HepG2 (cell line): ENCODE measurements around the gene PIP5K1A. TPM values are rescaled to one million over a fixed set of nuclear protein-coding genes. Genes with fewer than 3 reads are reported as not detected.
A peak's percentile ranks its signal among the peaks of the same experiment; 100 is the strongest.
"Not testable (repeated sequence)": the region's sequence is repeated elsewhere in the genome, so short reads cannot be mapped to it uniquely, and the experiment has no call there.

ENCODE experiments used
- ATAC-seq: fragments of 200-7000 bp; cut with Tn5 transposase; 3 replicates; pipeline ENCODE4 v1.9.1; 2020; ENCODE audit warnings: mild to moderate bottlenecking, moderate library complexity
- BruUV-seq: library from RNA; stranded (reverse); fragments of 400-500 nt; replicated peaks from 2 replicates; lab custom pipeline; 2021; lab: Mats Ljungman, UMichigan
- CTCF ChIA-PET: fragments of 300-600 bp; formaldehyde crosslinking; extraction: SDS; loops from one replicate; lab custom pipeline; 2021; ENCODE audit warnings: low total read pairs, inconsistent platforms, low intra/inter-chr PET ratio; lab: Yijun Ruan, JAX
- POLR2A ChIA-PET: fragments of 350-600 bp; sonication (Branson Sonifier 250); formaldehyde crosslinking; loops from one replicate; lab custom pipeline; 2020; ENCODE audit warnings: antibody characterized with exemption, inconsistent platforms; lab: Yijun Ruan, JAX
- DNase-seq: peaks from one replicate; pipeline ENCODE4 v3.0.0-alpha.2; 2015; ENCODE audit warnings: low spot score
- FAIRE-seq: peaks from 3 replicates; lab custom pipeline; 2011; peaks lifted over from hg19 to GRCh38; lab: Jason Lieb, UNC
- H2AFZ ChIP-seq: one replicate; pipeline ENCODE4 v1.6.1; 2011; ENCODE audit warnings: low read length, inconsistent platforms
- H3K27ac ChIP-seq: fragments of 300-600 bp; 3 replicates; pipeline ENCODE4 v1.8.0; 2011; ENCODE audit warnings: mixed run types, mild to moderate bottlenecking, mixed read lengths, low read length, inconsistent platforms; ENCODE audit not compliant: insufficient read depth; ENCODE audit errors: extremely low read length
- H3K27me3 ChIP-seq, 2 experiments: fragments of 200-600 bp in 1 of 2; 2 replicates in 1 of 2; 3 replicates in 1 of 2; pipeline versions ENCODE4 v1.6.0 to v1.8.0; 2011; ENCODE audit warnings: low read length in 2 of 2, mild to moderate bottlenecking in 2 of 2, moderate library complexity in 2 of 2, inconsistent platforms in 1 of 2; ENCODE audit not compliant: insufficient read depth in 2 of 2, control insufficient read depth in 1 of 2
- H3K36me3 ChIP-seq, 2 experiments: fragments of 200-600 bp in 1 of 2; replicated peaks in 1 of 2; 2 replicates in 1 of 2; 3 replicates in 1 of 2; pipeline versions ENCODE4 v1.5.1 to v1.8.0; 2011; ENCODE audit warnings: low read length in 2 of 2, inconsistent platforms in 1 of 2; ENCODE audit not compliant: insufficient read depth in 2 of 2, control insufficient read depth in 1 of 2
- H3K4me1 ChIP-seq: 2 replicates; pipeline ENCODE4 v1.5.1; 2012; ENCODE audit warnings: low read length, inconsistent platforms; ENCODE audit not compliant: insufficient read depth
- H3K4me2 ChIP-seq: 2 replicates; pipeline ENCODE4 v1.6.0; 2011; ENCODE audit warnings: low read depth, low read length, inconsistent platforms
- H3K4me3 ChIP-seq, 3 experiments: fragments of 200-600 bp in 1 of 3; sonication (generic), shearing (Covaris generic) in 1 of 3; replicated peaks in 1 of 3; 2 replicates each; pipeline ENCODE4 v1.5.1; 2011 to 2016; ENCODE audit warnings: low read length in 3 of 3, inconsistent platforms in 2 of 3, low read depth in 2 of 3, mild to moderate bottlenecking in 2 of 3, control low read depth in 1 of 3, mixed read lengths in 1 of 3; ENCODE audit not compliant: insufficient read depth in 1 of 3
- H3K79me2 ChIP-seq: one replicate; pipeline ENCODE4 v1.6.1; 2011; ENCODE audit warnings: low read length, inconsistent platforms; ENCODE audit not compliant: insufficient read depth
- H3K9ac ChIP-seq: 2 replicates; pipeline ENCODE4 v1.6.0; 2011; ENCODE audit warnings: mild to moderate bottlenecking, low read depth, low read length, inconsistent platforms; ENCODE audit not compliant: insufficient read depth
- H3K9me3 ChIP-seq: 2 replicates; pipeline ENCODE4 v1.5.1; 2012; ENCODE audit warnings: mild to moderate bottlenecking, low read length
- H4K20me1 ChIP-seq: 2 replicates; pipeline ENCODE4 v1.6.0; 2011; ENCODE audit warnings: inconsistent platforms, mild to moderate bottlenecking, low read length, moderate library complexity; ENCODE audit not compliant: insufficient read depth
- ATF7 ChIP-seq, 2 experiments: fragments of 450-650 bp in 1 of 2; sonication (generic) in 1 of 2; formaldehyde crosslinking in 1 of 2; IDR thresholded peaks; 2 replicates each; pipeline versions ENCODE4 v1.4.0 to v1.6.1; 2016 to 2020; ENCODE audit warnings: antibody characterized with exemption in 1 of 2, mild to moderate bottlenecking in 1 of 2, missing genetic modification reagents in 1 of 2
- ZFP37 ChIP-seq: sonication (generic); formaldehyde crosslinking; IDR thresholded peaks from 2 replicates; pipeline ENCODE4 v1.4.0; 2020; ENCODE audit warnings: missing genetic modification reagents, borderline replicate concordance
- WGBS: methylation state at CpG from one replicate; pipeline ENCODE4 v1.1.6; 2017; ENCODE audit warnings: low lambda C conversion rate; 5-methylcytosine and 5-hydroxymethylcytosine counted together
- in situ Hi-C: cut with HindIII; loops from 2 replicates; pipeline ENCODE4 v1.10.0; 2017; ENCODE audit warnings: low pct_unique_long_range_greater_than_20kb; ENCODE audit not compliant: extremely low pct_ligation_motif_present
- intact Hi-C: fragments of 100-400 bp; cut with micrococcal nuclease; formaldehyde crosslinking; loops from one replicate; pipeline ENCODE4 v1.10.0; 2022; ENCODE audit not compliant: unreplicated experiment
- polyA plus RNA-seq, 8 experiments: library from polyadenylated mRNA; depleted of rRNA in 3 of 8; stranded (reverse) in 7 of 8; unstranded in 1 of 8; fragments of >200 nt; fragmentation: Illumina TruSeq in 4 of 8; extraction: Trizol in 4 of 8; gene quantifications; 2 replicates each; pipeline versions ENCODE4 v1.2.1 to v1.2.3, GENCODE V29; 2011 to 2016; ENCODE audit warnings: low read depth in 4 of 8, missing spikeins in 1 of 8, mixed read lengths in 1 of 8; ENCODE audit not compliant: insufficient read depth in 1 of 8
- total RNA-seq, 5 experiments: library from RNA; depleted of rRNA; stranded (reverse); fragments of >200 nt; fragmentation: Illumina TruSeq; extraction: Trizol; gene quantifications; 2 replicates each; pipeline ENCODE4 v1.2.3, GENCODE V29; 2016; ENCODE audit warnings: low read depth in 1 of 5

The PIP5K1A gene
- total and polyA plus RNA-seq, 2 of the 13 experiments (the other 11 are each of a cell fraction or from before 2014, with no cell fraction given): 45.3 to 65.1 TPM

DNA sequence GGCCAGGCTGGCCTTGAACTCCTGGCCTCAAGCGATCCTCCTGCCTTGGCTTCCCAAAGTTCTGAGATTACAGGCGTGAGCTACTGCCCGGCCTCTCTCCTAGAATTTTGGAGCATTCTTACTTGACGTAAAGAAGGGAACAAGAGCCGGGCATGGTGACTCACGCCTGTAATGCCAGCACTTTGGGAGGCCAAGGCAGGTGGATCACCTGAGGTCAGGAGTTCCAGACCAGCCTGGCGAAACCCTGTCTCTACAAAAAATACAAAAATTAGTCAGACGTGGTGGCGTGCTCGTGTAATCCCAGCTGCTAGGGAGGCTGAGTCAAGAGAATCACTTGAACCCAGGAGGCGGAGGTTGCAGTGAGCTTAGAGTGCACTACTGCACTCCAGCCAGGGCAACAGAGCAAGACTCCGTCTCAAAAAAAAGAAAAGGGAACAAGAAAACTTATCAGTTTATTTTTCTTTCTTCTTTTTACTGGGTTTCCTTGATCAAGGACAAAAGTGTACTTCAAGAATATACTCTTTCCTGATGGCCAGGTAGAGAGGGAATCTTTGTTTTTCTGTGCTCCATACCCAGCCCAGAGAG is 7.1 kb downstream of the PIP5K1A start:
- 95% methylated on average over 12 of the region's 12 CpGs for WGBS
- H3K9ac ChIP-seq, BruUV-seq, H3K4me3 ChIP-seq, CTCF ChIA-PET, ATAC-seq, in situ Hi-C loops, FAIRE-seq, H2AFZ ChIP-seq, DNase-seq, intact Hi-C loops, H3K27ac ChIP-seq, H3K27me3 ChIP-seq, H3K9me3 ChIP-seq, H3K4me2 ChIP-seq: not testable (repeated sequence)
- H3K4me1 ChIP-seq: peaks cover 36% of the 10 kb centered on the region
- peaks cover 5 to 42% of the 10 kb centered on the region in 2 experiments; a peak in 4 of 5 replicates for H3K36me3 ChIP-seq
- POLR2A ChIA-PET: interaction anchor here (1.2 kb wide), 1 partner anchor 17 kb away, joined by 3 read pairs; no protein-coding TSS in a partner anchor
- peaks cover 30% of the 10 kb centered on the region for H4K20me1 ChIP-seq
- H3K79me2 ChIP-seq: peaks cover 61% of the 10 kb centered on the region

DNA sequence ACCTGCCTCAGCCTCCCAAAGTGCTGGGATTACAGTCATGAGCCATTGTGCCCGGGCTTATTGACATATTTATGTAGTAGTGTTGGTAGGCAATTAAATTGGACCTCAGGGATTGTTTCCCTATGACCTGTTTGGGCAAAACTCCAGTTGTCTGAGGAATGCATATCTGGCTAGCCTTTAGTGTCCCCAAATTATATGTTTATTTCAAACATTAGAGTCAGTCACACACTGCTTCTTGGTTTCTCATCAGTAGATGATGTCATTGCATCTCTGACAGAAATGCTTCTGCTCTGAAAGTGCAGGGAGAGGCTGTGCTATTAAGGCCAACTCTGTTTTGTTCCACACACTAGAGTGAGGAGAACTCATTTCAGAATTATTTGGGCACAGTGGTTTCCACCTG is 12.5 kb downstream of the PIP5K1A start:
- no peak for ATAC-seq
- ChIA-PET CTCF (no interaction called here), POLR2A (no interaction called here)
- WGBS: 100% methylated on average over 1 of the region's 1 CpG
- Histone ChIP-seq H3K4me1 (peaks cover 8% of the 10 kb centered on the region), H3K4me2 (no peak overlapping the region), H3K9ac (no peak overlapping the region), H3K79me2 (peaks cover 46% of the 10 kb centered on the region), H3K9me3 (no peaks in the 10 kb centered on the region), H3K36me3 (peaks cover 5 to 39% of the 10 kb centered on the region in 2 experiments; a peak in 4 of 5 replicates), H3K4me3 (no peak overlapping the region), H4K20me1 (peaks cover 8% of the 10 kb centered on the region; the same call in 1 of the 2 replicates), H3K27me3 (no peaks in the 10 kb centered on the region), H2AFZ (no peak overlapping the region), H3K27ac (no peak overlapping the region)
- in situ Hi-C loops (no loop called here), intact Hi-C loops (no loop called here)
- no peak for DNase-seq
- no TSS peak for BruUV-seq
- no peak for TF ChIP-seq ZFP37 (CRISPR knock-in tag)
- TF ChIP-seq ATF7 (IDR thresholded peaks at IDR 0.05): peak; percentile 63
- no peak for TF ChIP-seq ATF7 (CRISPR knock-in tag; IDR thresholded peaks at IDR 0.05)
- FAIRE-seq: no peak
